ENCODE results near the gene NAGPA.
"Not testable (repeated sequence)": the region's sequence is repeated elsewhere in the genome, so short reads cannot be mapped to it uniquely, and the experiment has no call there.

NAGPA gene

DNA sequence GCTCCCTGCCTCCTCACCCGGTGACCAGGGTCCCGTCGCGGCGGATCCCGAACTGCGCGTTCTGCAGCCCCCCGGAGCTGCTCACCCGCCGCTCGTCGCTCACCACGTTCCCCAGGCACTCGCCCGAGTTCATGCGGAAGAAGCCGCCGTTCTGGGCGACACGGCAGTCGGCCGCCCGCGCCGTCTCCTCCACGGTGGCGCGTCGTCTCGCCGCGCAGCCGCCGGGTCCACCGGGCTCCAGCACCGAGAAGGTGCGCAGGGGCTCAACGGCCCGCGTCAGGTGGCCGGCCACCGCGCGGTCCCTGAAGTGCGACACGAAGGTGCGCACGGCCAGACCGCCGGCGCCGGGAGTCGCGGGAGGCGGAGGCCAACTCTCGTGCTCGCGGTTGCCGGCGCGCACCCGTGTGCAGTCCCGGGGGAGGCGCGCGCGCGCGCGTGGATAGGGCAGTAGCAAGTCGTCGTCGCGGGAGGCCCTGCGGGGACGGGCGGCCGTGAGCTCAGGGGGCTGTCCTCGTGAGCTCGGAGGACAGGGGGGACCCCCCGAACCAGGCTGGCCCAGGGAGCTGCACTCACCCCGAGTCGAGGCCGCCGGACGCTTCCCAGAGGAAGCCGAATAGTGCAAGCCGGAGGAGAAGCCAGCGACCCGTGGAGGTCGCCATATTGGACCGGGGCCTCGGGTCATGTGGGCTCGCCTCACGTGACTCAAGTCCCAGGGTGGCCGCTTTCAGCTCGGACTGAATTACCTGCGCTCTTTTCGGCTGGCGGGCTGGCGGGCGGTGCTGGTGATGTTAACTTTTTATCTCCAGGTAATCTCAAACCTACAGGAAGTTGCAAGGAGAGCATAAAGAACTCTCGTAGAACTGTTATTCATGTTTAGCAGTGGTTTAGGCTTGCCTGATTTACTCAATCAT, at the start of gene NAGPA:
Gene NAGPA (minus strand): TSS at position 680 of the 911 bp plus-strand sequence. CDS start 21 bp downstream, at position 659.
- DNase-seq (ENCODE audit: extremely low spot score) = peak; percentile 89
- no peak for TF ChIP-seq LEF1 (IDR thresholded peaks at IDR 0.05; ENCODE audit: borderline replicate concordance)
- no peak for TF ChIP-seq BHLHE40 (IDR thresholded peaks at IDR 0.05; ENCODE audit: borderline replicate concordance)
- no peak for TF ChIP-seq SP1 (IDR thresholded peaks at IDR 0.05)
- TF ChIP-seq ZNF384 (IDR thresholded peaks at IDR 0.05) = no peak
- TF ChIP-seq, protein P1, sequence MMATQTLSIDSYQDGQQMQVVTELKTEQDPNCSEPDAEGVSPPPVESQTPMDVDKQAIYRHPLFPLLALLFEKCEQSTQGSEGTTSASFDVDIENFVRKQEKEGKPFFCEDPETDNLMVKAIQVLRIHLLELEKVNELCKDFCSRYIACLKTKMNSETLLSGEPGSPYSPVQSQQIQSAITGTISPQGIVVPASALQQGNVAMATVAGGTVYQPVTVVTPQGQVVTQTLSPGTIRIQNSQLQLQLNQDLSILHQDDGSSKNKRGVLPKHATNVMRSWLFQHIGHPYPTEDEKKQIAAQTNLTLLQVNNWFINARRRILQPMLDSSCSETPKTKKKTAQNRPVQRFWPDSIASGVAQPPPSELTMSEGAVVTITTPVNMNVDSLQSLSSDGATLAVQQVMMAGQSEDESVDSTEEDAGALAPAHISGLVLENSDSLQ (IDR thresholded peaks at IDR 0.05) = no peak
- TF ChIP-seq CTBP1 (IDR thresholded peaks at IDR 0.05; ENCODE audit: borderline replicate concordance) = no peak
- peak; percentile 47; the same call in 1 of the 2 replicates for TF ChIP-seq NFRKB (IDR thresholded peaks at IDR 0.05)
- no peak for TF ChIP-seq HDGF (IDR thresholded peaks at IDR 0.05; ENCODE audit: borderline replicate concordance)
- TF ChIP-seq L3MBTL2 (conservative IDR thresholded peaks at IDR 0.05) = peak; percentile 60; the same call in 1 of the 2 replicates
- TF ChIP-seq FOXM1 (IDR thresholded peaks at IDR 0.05; ENCODE audit: borderline replicate concordance) = no peak
- no peak for TF ChIP-seq FOXA1 (IDR thresholded peaks at IDR 0.05)
- TF ChIP-seq SUZ12 (IDR thresholded peaks at IDR 0.05) = no peak
- TF ChIP-seq TARDBP (IDR thresholded peaks at IDR 0.05) = no peak
- peak; percentile 76 for TF ChIP-seq ELF4 (IDR thresholded peaks at IDR 0.05)
- peak; percentile 39; the same call in 1 of the 2 replicates for TF ChIP-seq ARNT (IDR thresholded peaks at IDR 0.05)
- TF ChIP-seq FOXK2 (IDR thresholded peaks at IDR 0.05) = no peak

GRCh38 chr16:5080996-5081395, 47.3 kb upstream of the NAGPA start:
- DNase-seq (ENCODE audit: extremely low spot score); POLR2A ChIA-PET; CTCF ChIA-PET: not testable (repeated sequence)

More for the DNA sequence above, at the start of gene NAGPA:
- POLR2A ChIA-PET = interaction anchor here (0.6 kb wide), 1 partner anchor 10 kb away, joined by 3 read pairs; no protein-coding TSS in a partner anchor
- CTCF ChIA-PET = no interaction called here

DNA sequence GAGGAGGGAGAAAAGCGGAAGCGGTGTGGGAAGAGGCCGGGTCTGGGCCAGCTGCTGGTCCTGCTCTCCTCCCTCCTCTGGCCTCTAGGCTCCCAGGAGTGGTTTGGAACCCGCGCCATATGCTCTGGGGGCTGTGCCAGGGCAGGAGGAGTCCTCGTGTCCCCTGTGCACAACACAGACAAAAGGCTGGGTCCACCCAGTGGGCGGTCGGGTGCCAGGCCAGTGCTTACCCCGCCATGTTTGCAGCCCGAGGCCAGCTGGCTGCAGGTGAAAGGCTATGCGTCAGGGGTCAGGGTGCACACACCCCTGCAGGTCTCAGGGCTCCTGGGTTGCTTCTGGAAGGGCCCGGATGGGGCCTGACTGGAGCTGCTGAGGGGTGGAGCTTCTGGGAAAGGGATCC, 46.7 kb upstream of the NAGPA start:
- DNase-seq (ENCODE audit: extremely low spot score); POLR2A ChIA-PET; CTCF ChIA-PET: not testable (repeated sequence)

DNA sequence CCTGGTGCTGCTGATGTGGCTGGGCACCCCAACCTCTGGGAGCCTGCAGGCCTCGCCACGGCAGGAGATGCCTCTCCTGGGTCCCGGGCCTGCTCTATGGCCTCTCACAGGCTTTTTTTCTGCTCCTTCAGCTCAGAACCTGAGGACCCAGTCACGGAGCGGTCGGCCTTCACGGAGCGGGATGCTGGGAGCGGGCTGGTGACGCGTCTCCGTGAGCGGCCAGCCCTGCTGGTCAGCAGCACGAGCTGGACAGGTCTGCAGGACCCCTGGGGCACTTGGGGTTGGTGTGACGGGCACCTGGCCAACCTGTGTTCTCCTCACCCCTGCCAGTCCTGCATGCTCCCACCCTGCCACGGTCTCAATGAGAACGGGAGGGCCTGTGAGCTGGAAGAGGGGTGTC, 44.9 kb upstream of the NAGPA start:
- CTCF ChIA-PET = no interaction called here
- no peak for DNase-seq (ENCODE audit: extremely low spot score)
- POLR2A ChIA-PET = no interaction called here
- TF ChIP-seq SP1 (IDR thresholded peaks at IDR 0.05) (no peak), L3MBTL2 (conservative IDR thresholded peaks at IDR 0.05) (no peak), ZNF384 (IDR thresholded peaks at IDR 0.05) (no peak), CTBP1 (IDR thresholded peaks at IDR 0.05; ENCODE audit: borderline replicate concordance) (no peak), TARDBP (IDR thresholded peaks at IDR 0.05) (no peak), NFRKB (IDR thresholded peaks at IDR 0.05) (no peak), ARNT (IDR thresholded peaks at IDR 0.05) (no peak)

- DNase-seq (ENCODE audit: extremely low spot score) = no peak
- TF ChIP-seq BHLHE40 (IDR thresholded peaks at IDR 0.05; ENCODE audit: borderline replicate concordance) (no peak), ELF4 (IDR thresholded peaks at IDR 0.05) (no peak), SUZ12 (IDR thresholded peaks at IDR 0.05) (no peak), SP1 (IDR thresholded peaks at IDR 0.05) (no peak), FOXM1 (IDR thresholded peaks at IDR 0.05; ENCODE audit: borderline replicate concordance) (no peak), NFRKB (IDR thresholded peaks at IDR 0.05) (no peak), L3MBTL2 (conservative IDR thresholded peaks at IDR 0.05) (no peak), TARDBP (IDR thresholded peaks at IDR 0.05) (no peak), HDGF (IDR thresholded peaks at IDR 0.05; ENCODE audit: borderline replicate concordance) (no peak), LEF1 (IDR thresholded peaks at IDR 0.05; ENCODE audit: borderline replicate concordance) (no peak), CTBP1 (IDR thresholded peaks at IDR 0.05; ENCODE audit: borderline replicate concordance) (no peak), ARNT (IDR thresholded peaks at IDR 0.05) (no peak), FOXA1 (IDR thresholded peaks at IDR 0.05) (no peak), ZNF384 (IDR thresholded peaks at IDR 0.05) (no peak), FOXK2 (IDR thresholded peaks at IDR 0.05) (no peak)
- TF ChIP-seq, protein P1 (IDR thresholded peaks at IDR 0.05) = no peak
- ChIA-PET POLR2A (no interaction called here), CTCF (no interaction called here)
Observed at GRCh38 chr16:5077304-5077703, 43.6 kb upstream of the NAGPA start.

- CTCF ChIA-PET = no interaction called here
Observed at GRCh38 chr16:5075637-5076036, 41.9 kb upstream of the NAGPA start.

DNA sequence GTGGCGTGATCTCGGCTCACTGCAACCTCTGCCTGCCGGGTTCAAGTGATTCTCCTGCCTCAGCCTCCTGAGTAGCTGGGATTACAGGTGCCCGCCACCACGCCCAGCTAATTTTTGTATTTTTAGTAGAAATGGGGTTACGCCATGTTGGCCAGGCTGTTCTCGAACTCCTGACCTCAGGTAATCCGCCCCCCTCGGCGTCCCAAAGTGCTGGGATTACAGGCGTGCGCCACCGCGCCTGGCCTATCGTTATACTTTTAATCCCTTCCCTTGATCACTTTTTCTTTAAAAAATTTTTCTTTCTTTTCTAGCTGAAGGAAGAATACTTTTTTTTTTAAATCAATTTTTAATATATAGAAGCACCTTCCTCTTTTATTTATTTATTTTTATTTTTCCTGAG, 40.0 kb upstream of the NAGPA start:
- CTCF ChIA-PET; POLR2A ChIA-PET; DNase-seq (ENCODE audit: extremely low spot score): not testable (repeated sequence)

More at GRCh38 chr16:5075637-5076036, 41.9 kb upstream of the NAGPA start:
- POLR2A ChIA-PET = no interaction called here
- no peak for TF ChIP-seq SP1 (IDR thresholded peaks at IDR 0.05)
- TF ChIP-seq ARNT (IDR thresholded peaks at IDR 0.05) = no peak
- TF ChIP-seq, protein P1 (IDR thresholded peaks at IDR 0.05) = no peak
- DNase-seq (ENCODE audit: extremely low spot score) = no peak
